CD14-positive monocyte (primary cell): Measurements from ENCODE around the gene UPK3BL1. TPM values are rescaled to one million over a fixed set of nuclear protein-coding genes. Genes with fewer than 3 reads are reported as not detected.
"Not testable (repeated sequence)": the region's sequence is repeated elsewhere in the genome, so short reads cannot be mapped to it uniquely, and the experiment has no call there.

Source experiments
- DNase-seq, 3 donors: peaks; one replicate each; pipeline ENCODE4 v3.0.0-alpha.2; 2011 to 2022
- H2AFZ ChIP-seq: 2 replicates; pipeline ENCODE4 v1.6.0; 2012; ENCODE audit warnings: mild to moderate bottlenecking, low read depth, low read length, inconsistent platforms; ENCODE audit not compliant: insufficient read depth, poor library complexity, severe bottlenecking
- H3K27ac ChIP-seq, 2 donors: 1 replicate in 1 of 2; 2 replicates in 1 of 2; pipeline ENCODE4 v1.5.1; 2012 to 2013; ENCODE audit warnings: low read length in 2 of 2, control low read depth in 1 of 2, inconsistent platforms in 1 of 2, low read depth in 1 of 2, mild to moderate bottlenecking in 1 of 2
- H3K27me3 ChIP-seq, 2 donors: one replicate each; pipeline versions ENCODE4 v1.6.0 to v1.6.1; 2011 to 2013; ENCODE audit warnings: low read length in 2 of 2; ENCODE audit not compliant: control insufficient read depth in 2 of 2, insufficient read depth in 2 of 2
- H3K36me3 ChIP-seq, 2 donors: replicated peaks in 1 of 2; 1 replicate in 1 of 2; 2 replicates in 1 of 2; pipeline versions ENCODE4 v1.5.1 to v1.6.1; 2012 to 2013; ENCODE audit warnings: low read length in 2 of 2, control low read depth in 1 of 2, inconsistent platforms in 1 of 2, mild to moderate bottlenecking in 1 of 2; ENCODE audit not compliant: insufficient read depth in 2 of 2, control insufficient read depth in 1 of 2
- H3K4me1 ChIP-seq, 2 donors: 1 replicate in 1 of 2; 2 replicates in 1 of 2; pipeline versions ENCODE4 v1.5.1 to v1.6.1; 2012 to 2013; ENCODE audit warnings: low read length in 2 of 2, control low read depth in 1 of 2, inconsistent platforms in 1 of 2, mild to moderate bottlenecking in 1 of 2, moderate library complexity in 1 of 2; ENCODE audit not compliant: insufficient read depth in 2 of 2, control insufficient read depth in 1 of 2
- H3K4me2 ChIP-seq: replicated peaks from 2 replicates; pipeline ENCODE3; 2012; ENCODE audit warnings: low read length, moderate library complexity, mild to moderate bottlenecking; ENCODE audit not compliant: poor library complexity, severe bottlenecking; ENCODE audit errors: extremely low read depth
- H3K4me3 ChIP-seq, 3 experiments: fragments of 200-600 bp in 1 of 3; sonication (generic) in 1 of 3; replicated peaks in 1 of 3; 1 replicate in 2 of 3; 2 replicates in 1 of 3; pipeline ENCODE4 v1.5.1; 2011 to 2013; ENCODE audit warnings: low read length in 3 of 3, mild to moderate bottlenecking in 3 of 3, control low read depth in 2 of 3, low read depth in 2 of 3, inconsistent platforms in 1 of 3, moderate library complexity in 1 of 3
- H3K79me2 ChIP-seq: 2 replicates; pipeline ENCODE4 v1.6.0; 2012; ENCODE audit warnings: mild to moderate bottlenecking, control low read depth, inconsistent platforms, low read length, moderate library complexity; ENCODE audit not compliant: insufficient read depth
- H3K9ac ChIP-seq: 2 replicates; pipeline ENCODE4 v1.6.0; 2017; ENCODE audit warnings: low read length, mild to moderate bottlenecking; ENCODE audit not compliant: insufficient read depth, poor library complexity, severe bottlenecking
- H3K9me3 ChIP-seq, 2 donors: replicated peaks in 1 of 2; 1 replicate in 1 of 2; 2 replicates in 1 of 2; pipeline versions ENCODE4 v1.5.1 to v1.6.1; 2012 to 2013; ENCODE audit warnings: low read length in 2 of 2, control low read depth in 1 of 2; ENCODE audit not compliant: control insufficient read depth in 1 of 2, insufficient read depth in 1 of 2
- H4K20me1 ChIP-seq: 2 replicates; pipeline ENCODE4 v1.6.0; 2012; ENCODE audit warnings: mild to moderate bottlenecking, low read length, control low read depth, moderate library complexity; ENCODE audit not compliant: insufficient read depth
- H3K27ac Mint-ChIP-seq, 7 donors: one replicate each; pipeline ENCODE4 v1.8.0; 2020; ENCODE audit warnings: mild to moderate bottlenecking in 7 of 7, mixed read lengths in 7 of 7, moderate library complexity in 6 of 7, inconsistent platforms in 2 of 7
- H3K27me3 Mint-ChIP-seq, 3 donors: one replicate each; pipeline ENCODE4 v1.8.0; 2021 to 2022; ENCODE audit warnings: low read depth in 3 of 3, mild to moderate bottlenecking in 3 of 3, mixed read lengths in 3 of 3, moderate library complexity in 3 of 3, inconsistent platforms in 1 of 3
- H3K36me3 Mint-ChIP-seq, 2 donors: one replicate each; pipeline ENCODE4 v1.8.0; 2020; ENCODE audit warnings: mixed read lengths in 2 of 2, inconsistent platforms in 1 of 2, mild to moderate bottlenecking in 1 of 2
- H3K4me1 Mint-ChIP-seq: one replicate; pipeline ENCODE4 v1.8.0; 2020; ENCODE audit warnings: mild to moderate bottlenecking, mixed read lengths
- H3K4me3 Mint-ChIP-seq, 2 donors: one replicate each; pipeline ENCODE4 v1.8.0; 2020; ENCODE audit warnings: mild to moderate bottlenecking in 2 of 2, mixed read lengths in 2 of 2, moderate library complexity in 1 of 2
- H3K9me3 Mint-ChIP-seq, 7 donors: one replicate each; pipeline ENCODE4 v1.8.0; 2020 to 2022; ENCODE audit warnings: mixed read lengths in 7 of 7, mild to moderate bottlenecking in 6 of 7, moderate library complexity in 6 of 7, inconsistent platforms in 2 of 7
- WGBS: methylation state at CpG from one replicate; pipeline ENCODE4 v1.1.5; 2013; ENCODE audit warnings: missing lambda C conversion rate; ENCODE audit not compliant: insufficient coverage; 5-methylcytosine and 5-hydroxymethylcytosine counted together
- intact Hi-C, 2 donors: fragments of 100-400 bp; cut with micrococcal nuclease; formaldehyde crosslinking; loops; one replicate each; pipeline versions ENCODE4 v1.15.0 to v1.15.1; 2023
- polyA plus RNA-seq, 3 donors: library from polyadenylated mRNA; depleted of rRNA in 1 of 3; unstranded in 2 of 3; stranded (reverse) in 1 of 3; fragments of 300-500 nt in 2 of 3; fragments of >200 nt in 1 of 3; fragmentation: Illumina TruSeq in 2 of 3; gene quantifications; 1 replicate in 2 of 3; 2 replicates in 1 of 3; pipeline ENCODE4 v1.2.3, GENCODE V29; 2012 to 2021

Gene UPK3BL1
- polyA plus RNA-seq, 3 donors: 19.6 to 101 (median 21.6) TPM

GRCh38 chr7:102615930-102616329, 26.7 kb downstream of the UPK3BL1 start:
- H2AFZ ChIP-seq, H3K9me3 ChIP-seq, H3K4me3 ChIP-seq, H3K9ac ChIP-seq, H3K36me3 ChIP-seq, H3K4me3 Mint-ChIP-seq, DNase-seq, H3K4me1 Mint-ChIP-seq, H3K27ac Mint-ChIP-seq, H3K27me3 ChIP-seq, H3K36me3 Mint-ChIP-seq, intact Hi-C loops, H3K27me3 Mint-ChIP-seq, H3K9me3 Mint-ChIP-seq, H3K27ac ChIP-seq, H3K4me2 ChIP-seq, H4K20me1 ChIP-seq, H3K79me2 ChIP-seq: not testable (repeated sequence)
- peaks cover 9 to 11% of the 10 kb centered on the region in 2 donors for H3K4me1 ChIP-seq
- WGBS: no CpG with 5 or more reads among the region's 10 CpGs

GRCh38 chr7:102614873-102615272, 27.7 kb downstream of the UPK3BL1 start:
- no CpG with 5 or more reads among the region's 3 CpGs for WGBS
- H3K79me2 ChIP-seq: not testable (repeated sequence)

GRCh38 chr7:102614346-102614697, 28.3 kb downstream of the UPK3BL1 start:
- H4K20me1 ChIP-seq, H3K9me3 ChIP-seq, H3K27ac Mint-ChIP-seq, H3K4me2 ChIP-seq, H2AFZ ChIP-seq, H3K36me3 ChIP-seq, H3K79me2 ChIP-seq, H3K9me3 Mint-ChIP-seq, H3K4me3 Mint-ChIP-seq, H3K27ac ChIP-seq, H3K27me3 Mint-ChIP-seq, H3K4me1 Mint-ChIP-seq, H3K36me3 Mint-ChIP-seq, H3K9ac ChIP-seq, H3K27me3 ChIP-seq, H3K4me3 ChIP-seq, intact Hi-C loops, DNase-seq: not testable (repeated sequence)
- H3K4me1 ChIP-seq: peaks cover 9 to 11% of the 10 kb centered on the region in 2 donors
- WGBS: no CpG with 5 or more reads among the region's 4 CpGs

More at GRCh38 chr7:102614873-102615272, 27.7 kb downstream of the UPK3BL1 start:
- H3K4me2 ChIP-seq, H3K27me3 Mint-ChIP-seq, H3K27ac Mint-ChIP-seq, H3K9me3 Mint-ChIP-seq, H3K27ac ChIP-seq, H3K36me3 ChIP-seq, H3K4me3 ChIP-seq, H3K4me1 Mint-ChIP-seq, H2AFZ ChIP-seq, H3K36me3 Mint-ChIP-seq, H4K20me1 ChIP-seq, H3K4me3 Mint-ChIP-seq, intact Hi-C loops, H3K27me3 ChIP-seq, DNase-seq, H3K9ac ChIP-seq, H3K9me3 ChIP-seq: not testable (repeated sequence)
- peaks cover 9 to 11% of the 10 kb centered on the region in 2 donors for H3K4me1 ChIP-seq

GRCh38 chr7:102613575-102614345, 28.8 kb downstream of the UPK3BL1 start:
- DNase-seq, H3K27ac Mint-ChIP-seq, H3K9ac ChIP-seq, H3K4me2 ChIP-seq, H2AFZ ChIP-seq, H3K79me2 ChIP-seq, H3K27me3 Mint-ChIP-seq, H3K36me3 Mint-ChIP-seq, H3K27me3 ChIP-seq, H3K36me3 ChIP-seq, H4K20me1 ChIP-seq, H3K4me3 ChIP-seq, H3K9me3 Mint-ChIP-seq, H3K9me3 ChIP-seq, intact Hi-C loops, H3K4me1 Mint-ChIP-seq, H3K4me3 Mint-ChIP-seq: not testable (repeated sequence)
- H3K27ac ChIP-seq: peak overlapping the region; percentile 51 to 68
- WGBS: no CpG with 5 or more reads among the region's 15 CpGs
- H3K4me1 ChIP-seq: peaks cover 9 to 11% of the 10 kb centered on the region in 2 donors
